A673 (cell line): ENCODE data around the gene MKRN2. TPM values are rescaled to one million over a fixed set of nuclear protein-coding genes. Genes with fewer than 3 reads are reported as not detected.

Experiments used
- BruUV-seq: library from RNA; stranded (reverse); fragments of 400-500 nt; replicated peaks from 2 replicates; lab custom pipeline; 2021; lab: Mats Ljungman, UMichigan
- CTCF ChIA-PET: fragments of 300-600 bp; sonication (Branson Sonifier 250); formaldehyde crosslinking; loops from one replicate; lab custom pipeline; 2022; ENCODE audit warnings: antibody characterized with exemption; lab: Charles Lee
- POLR2A ChIA-PET: fragments of 300-600 bp; sonication (Branson Sonifier 250); formaldehyde crosslinking; loops from one replicate; lab custom pipeline; 2022; ENCODE audit warnings: antibody characterized with exemption; ENCODE audit not compliant: low non-redundant PET; lab: Charles Lee
- DNase-seq: peaks from one replicate; pipeline ENCODE4 v3.0.0-alpha.2; 2015; ENCODE audit warnings: low spot score
- H3K27ac ChIP-seq: fragments of 200-600 bp; sonication (generic); 2 replicates; pipeline ENCODE4 v1.5.1; 2016; ENCODE audit warnings: mixed run types, low read depth, mild to moderate bottlenecking, mixed read lengths, antibody characterized with exemption, low read length; ENCODE audit not compliant: poor library complexity, severe bottlenecking
- H3K27me3 ChIP-seq: fragments of 200-600 bp; sonication (generic); replicated peaks from 2 replicates; pipeline ENCODE4 v1.6.1; 2017; ENCODE audit warnings: mixed run types, low read depth, mild to moderate bottlenecking, mixed read lengths, antibody characterized with exemption, low read length; ENCODE audit not compliant: insufficient read depth, poor library complexity
- H3K36me3 ChIP-seq: fragments of 200-600 bp; sonication (generic); 2 replicates; pipeline ENCODE4 v1.6.1; 2016; ENCODE audit warnings: mixed run types, mild to moderate bottlenecking, mixed read lengths, antibody characterized with exemption, low read length; ENCODE audit not compliant: insufficient read depth, poor library complexity, severe bottlenecking
- H3K4me1 ChIP-seq: fragments of 200-600 bp; sonication (generic); 2 replicates; pipeline ENCODE4 v1.6.1; 2017; ENCODE audit warnings: mixed run types, mild to moderate bottlenecking, mixed read lengths, antibody characterized with exemption, low read length; ENCODE audit not compliant: insufficient read depth, poor library complexity, severe bottlenecking
- H3K4me3 ChIP-seq: fragments of 200-600 bp; sonication (generic); 2 replicates; pipeline ENCODE4 v1.5.1; 2016; ENCODE audit warnings: low read depth, mixed run types, mild to moderate bottlenecking, mixed read lengths, low read length; ENCODE audit not compliant: poor library complexity, severe bottlenecking
- H3K9me3 ChIP-seq: fragments of 200-600 bp; sonication (generic); 2 replicates; pipeline ENCODE4 v1.6.1; 2016; ENCODE audit warnings: mixed run types, low read depth, mild to moderate bottlenecking, mixed read lengths, antibody characterized with exemption, low read length; ENCODE audit not compliant: poor library complexity, severe bottlenecking
- EZH2 ChIP-seq: fragments of 200-600 bp; sonication (generic); IDR thresholded peaks from 2 replicates; pipeline ENCODE4 v1.6.1; 2017; ENCODE audit warnings: borderline replicate concordance, low read depth, mild to moderate bottlenecking, mixed read lengths, antibody characterized with exemption, low read length; ENCODE audit not compliant: poor library complexity, severe bottlenecking
- intact Hi-C: fragments of 100-400 bp; cut with micrococcal nuclease; formaldehyde crosslinking; loops from one replicate; pipeline ENCODE4 v1.10.0; 2022; ENCODE audit not compliant: unreplicated experiment
- total RNA-seq: library from RNA; stranded (reverse); gene quantifications from 2 replicates; pipeline ENCODE4 v1.2.3, GENCODE V29; 2021
- TF ChIP-seq, protein P1 (sequence below): fragments of 300-800, 200-600 bp; sonication (generic); conservative IDR thresholded peaks from 2 replicates; pipeline ENCODE4 v1.5.1; 2017; ENCODE audit warnings: low read depth, mild to moderate bottlenecking, antibody characterized with exemption, low read length, moderate library complexity, mixed read lengths

The MKRN2 gene
- total RNA-seq, 1 experiment from 2014 or later, result 47.3 TPM

- Histone ChIP-seq H3K4me3 (no peak overlapping the region), H3K4me1 (no peaks in the 10 kb centered on the region), H3K36me3 (peaks cover 83% of the 10 kb centered on the region), H3K9me3 (no peaks in the 10 kb centered on the region), H3K27me3 (no peaks in the 10 kb centered on the region), H3K27ac (no peak overlapping the region)
- no TSS peak for BruUV-seq
- CTCF ChIA-PET, result no interaction called here
- TF ChIP-seq EZH2, result no peak
- TF ChIP-seq, protein P1, sequence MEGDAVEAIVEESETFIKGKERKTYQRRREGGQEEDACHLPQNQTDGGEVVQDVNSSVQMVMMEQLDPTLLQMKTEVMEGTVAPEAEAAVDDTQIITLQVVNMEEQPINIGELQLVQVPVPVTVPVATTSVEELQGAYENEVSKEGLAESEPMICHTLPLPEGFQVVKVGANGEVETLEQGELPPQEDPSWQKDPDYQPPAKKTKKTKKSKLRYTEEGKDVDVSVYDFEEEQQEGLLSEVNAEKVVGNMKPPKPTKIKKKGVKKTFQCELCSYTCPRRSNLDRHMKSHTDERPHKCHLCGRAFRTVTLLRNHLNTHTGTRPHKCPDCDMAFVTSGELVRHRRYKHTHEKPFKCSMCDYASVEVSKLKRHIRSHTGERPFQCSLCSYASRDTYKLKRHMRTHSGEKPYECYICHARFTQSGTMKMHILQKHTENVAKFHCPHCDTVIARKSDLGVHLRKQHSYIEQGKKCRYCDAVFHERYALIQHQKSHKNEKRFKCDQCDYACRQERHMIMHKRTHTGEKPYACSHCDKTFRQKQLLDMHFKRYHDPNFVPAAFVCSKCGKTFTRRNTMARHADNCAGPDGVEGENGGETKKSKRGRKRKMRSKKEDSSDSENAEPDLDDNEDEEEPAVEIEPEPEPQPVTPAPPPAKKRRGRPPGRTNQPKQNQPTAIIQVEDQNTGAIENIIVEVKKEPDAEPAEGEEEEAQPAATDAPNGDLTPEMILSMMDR, result no peak
- no peak for DNase-seq
- intact Hi-C loops, result loop anchor here (10.0 kb wide), 1 partner anchor 291 kb away; no protein-coding TSS in a partner anchor
- POLR2A ChIA-PET, result no interaction called here
Measured at GRCh38 chr3:12603969-12604368, 47.1 kb downstream of the MKRN2 start.

GRCh38 chr3:12608376-12608775 is 51.5 kb downstream of the MKRN2 start:
- peaks cover 55% of the 10 kb centered on the region for H3K36me3 ChIP-seq
- intact Hi-C loops, result loop anchor here (10.0 kb wide), 1 partner anchor 286 kb away; no protein-coding TSS in a partner anchor
- H3K27ac ChIP-seq, result no peak overlapping the region
- no peaks in the 10 kb centered on the region for H3K9me3 ChIP-seq
- no peak for TF ChIP-seq EZH2
- TF ChIP-seq, protein P1, result no peak
- no peaks in the 10 kb centered on the region for H3K4me1 ChIP-seq
- no peak overlapping the region for H3K4me3 ChIP-seq
- DNase-seq, result no peak
- no TSS peak for BruUV-seq
- ChIA-PET POLR2A (no interaction called here), CTCF (no interaction called here)
- no peaks in the 10 kb centered on the region for H3K27me3 ChIP-seq

GRCh38 chr3:12611117-12611516 is 54.2 kb downstream of the MKRN2 start:
- H3K9me3 ChIP-seq, result no peaks in the 10 kb centered on the region
- peaks cover 50% of the 10 kb centered on the region for H3K36me3 ChIP-seq
- DNase-seq, result no peak
- intact Hi-C loops, result no loop called here
- TF ChIP-seq, protein P1, result no peak
- TF ChIP-seq EZH2, result no peak
- no peaks in the 10 kb centered on the region for H3K27me3 ChIP-seq
- ChIA-PET CTCF (no interaction called here), POLR2A (no interaction called here)
- no peaks in the 10 kb centered on the region for H3K4me1 ChIP-seq
- no peak overlapping the region for H3K4me3 ChIP-seq
- BruUV-seq, result no TSS peak
- no peak overlapping the region for H3K27ac ChIP-seq
